Measurements from ENCODE around the gene BMPR1A. TPM values are rescaled to one million over a fixed set of nuclear protein-coding genes. Genes with fewer than 3 reads are reported as not detected.

The BMPR1A gene
- total and polyA plus RNA-seq, 12 donors, result 4.4 to 55.9 (median 27.0) TPM

DNA sequence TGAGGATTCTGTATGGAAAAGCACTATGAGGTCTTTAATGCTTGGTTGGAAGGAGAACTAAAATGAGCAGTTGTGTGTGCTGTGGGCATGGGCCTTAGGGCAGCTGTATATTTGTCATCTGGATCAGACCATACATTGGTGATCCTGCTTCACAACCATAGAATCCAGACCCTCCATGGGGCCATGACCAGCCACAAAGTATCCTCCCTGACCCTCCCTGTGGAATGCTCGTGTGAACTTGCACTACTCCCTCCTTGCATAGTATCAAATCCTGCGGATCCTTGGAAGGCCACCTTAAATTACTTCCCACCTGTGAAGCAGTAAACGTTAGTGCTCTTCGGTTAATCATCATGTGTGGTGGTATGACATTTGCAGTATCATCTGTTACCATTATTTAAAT lies 67.1 kb downstream of the BMPR1A start:
- intact Hi-C loops (cut with DNase I), result no loop called here
- 78 to 88% (median 82%) methylated on average over 3 to 4 of the region's 4 CpGs for WGBS, 4 donors
- H3K9me3 ChIP-seq (replicated peaks in 1 of 3), result no peaks in the 10 kb centered on the region
- TF ChIP-seq, protein P1, sequence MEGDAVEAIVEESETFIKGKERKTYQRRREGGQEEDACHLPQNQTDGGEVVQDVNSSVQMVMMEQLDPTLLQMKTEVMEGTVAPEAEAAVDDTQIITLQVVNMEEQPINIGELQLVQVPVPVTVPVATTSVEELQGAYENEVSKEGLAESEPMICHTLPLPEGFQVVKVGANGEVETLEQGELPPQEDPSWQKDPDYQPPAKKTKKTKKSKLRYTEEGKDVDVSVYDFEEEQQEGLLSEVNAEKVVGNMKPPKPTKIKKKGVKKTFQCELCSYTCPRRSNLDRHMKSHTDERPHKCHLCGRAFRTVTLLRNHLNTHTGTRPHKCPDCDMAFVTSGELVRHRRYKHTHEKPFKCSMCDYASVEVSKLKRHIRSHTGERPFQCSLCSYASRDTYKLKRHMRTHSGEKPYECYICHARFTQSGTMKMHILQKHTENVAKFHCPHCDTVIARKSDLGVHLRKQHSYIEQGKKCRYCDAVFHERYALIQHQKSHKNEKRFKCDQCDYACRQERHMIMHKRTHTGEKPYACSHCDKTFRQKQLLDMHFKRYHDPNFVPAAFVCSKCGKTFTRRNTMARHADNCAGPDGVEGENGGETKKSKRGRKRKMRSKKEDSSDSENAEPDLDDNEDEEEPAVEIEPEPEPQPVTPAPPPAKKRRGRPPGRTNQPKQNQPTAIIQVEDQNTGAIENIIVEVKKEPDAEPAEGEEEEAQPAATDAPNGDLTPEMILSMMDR (IDR thresholded peaks at IDR 0.05), result no peak
- no peak for TF ChIP-seq POLR2A (IDR thresholded peaks at IDR 0.05)
- no peaks in the 10 kb centered on the region for H3K36me3 ChIP-seq (replicated peaks in 1 of 2)
- no peak overlapping the region for H3K4me3 ChIP-seq
- H3K27ac ChIP-seq, result no peak overlapping the region
- peaks cover 0 to 3% of the 10 kb centered on the region in 2 donors for H3K4me1 ChIP-seq (replicated peaks in 1 of 2)
- no peaks in the 10 kb centered on the region for H3K27me3 ChIP-seq
- DNase-seq, result no peak

- H3K4me1 ChIP-seq (replicated peaks in 1 of 2), result peaks cover 2 to 8% of the 10 kb centered on the region in 2 donors
- no peak overlapping the region for H3K27ac ChIP-seq
- WGBS, 4 donors, result 64 to 79% (median 69%) methylated on average over 4 of the region's 4 CpGs
- H3K9me3 ChIP-seq (replicated peaks in 1 of 3), result no peaks in the 10 kb centered on the region
- intact Hi-C loops (cut with DNase I), result no loop called here
- no peak for TF ChIP-seq POLR2A (IDR thresholded peaks at IDR 0.05)
- TF ChIP-seq, protein P1 (IDR thresholded peaks at IDR 0.05), result no peak
- H3K4me3 ChIP-seq, result no peak overlapping the region
- no peak for DNase-seq
- no peaks in the 10 kb centered on the region for H3K36me3 ChIP-seq (replicated peaks in 1 of 2)
- no peaks in the 10 kb centered on the region for H3K27me3 ChIP-seq
These were observed 67.7 kb downstream of the BMPR1A start for GRCh38 chr10:86824151-86824550.

GRCh38 chr10:86825366-86825765 lies 68.9 kb downstream of the BMPR1A start:
- WGBS, 4 donors, result 87 to 100% (median 91%) methylated on average over 2 of the region's 2 CpGs
- Histone ChIP-seq H3K36me3 (replicated peaks in 1 of 2) (no peaks in the 10 kb centered on the region), H3K27ac (no peak overlapping the region), H3K4me3 (no peak overlapping the region), H3K27me3 (no peaks in the 10 kb centered on the region), H3K9me3 (replicated peaks in 1 of 3) (no peaks in the 10 kb centered on the region), H3K4me1 (replicated peaks in 1 of 2) (peaks cover 14 to 20% of the 10 kb centered on the region in 2 donors)
- TF ChIP-seq, protein P1 (IDR thresholded peaks at IDR 0.05), result no peak
- no peak for TF ChIP-seq POLR2A (IDR thresholded peaks at IDR 0.05)
- intact Hi-C loops (cut with DNase I), result no loop called here
- no peak for DNase-seq

GRCh38 chr10:86827639-86828038 lies 71.2 kb downstream of the BMPR1A start:
- H3K27ac ChIP-seq, result no peak overlapping the region
- no peak overlapping the region for H3K4me3 ChIP-seq
- no peak for DNase-seq

More at GRCh38 chr10:86827639-86828038, 71.2 kb downstream of the BMPR1A start:
- Histone ChIP-seq H3K36me3 (replicated peaks in 1 of 2) (no peaks in the 10 kb centered on the region), H3K27me3 (no peaks in the 10 kb centered on the region), H3K9me3 (replicated peaks in 1 of 3) (no peaks in the 10 kb centered on the region), H3K4me1 (replicated peaks in 1 of 2) (peaks cover 15 to 17% of the 10 kb centered on the region in 2 donors)
- intact Hi-C loops (cut with DNase I), result no loop called here
- 93 to 94% (median 94%) methylated on average over 7 of the region's 7 CpGs for WGBS, 4 donors
- no peak for TF ChIP-seq POLR2A (IDR thresholded peaks at IDR 0.05)
- TF ChIP-seq, protein P1 (IDR thresholded peaks at IDR 0.05), result no peak
